ENCODE measurements around the gene ITPKB.

Gene ITPKB

GRCh38 chr1:226732856-226733291 is 6.2 kb downstream of the ITPKB start:
- peak overlapping the region; percentile 25; the same call in 1 of the 2 replicates for H3K4me2 ChIP-seq (ENCODE audit: low read depth, low read length)
- no peaks in the 10 kb centered on the region for H3K9me2 ChIP-seq (replicated peaks; ENCODE audit: insufficient read depth, low read length)
- peaks cover 15% of the 10 kb centered on the region; the same call in 1 of the 2 replicates for H4K20me1 ChIP-seq (ENCODE audit: insufficient read depth, low read length)
- no peak overlapping the region for H2AFZ ChIP-seq (ENCODE audit: low read length)
- no peaks in the 10 kb centered on the region for H3K9me3 ChIP-seq (replicated peaks; ENCODE audit: insufficient read depth, low read length)
- peaks cover 100% of the 10 kb centered on the region for H3K79me2 ChIP-seq (ENCODE audit: low read length)
- H3K4me1 ChIP-seq (ENCODE audit: low read length): peaks cover 43% of the 10 kb centered on the region
- H3K27ac ChIP-seq (ENCODE audit: low read length): no peak overlapping the region
- no peak for TF ChIP-seq CTCF (IDR thresholded peaks at IDR 0.05; ENCODE audit: low read length)
- TF ChIP-seq EZH2phosphoT487 (IDR thresholded peaks at IDR 0.05; ENCODE audit: low read length): no peak
- no peak for TF ChIP-seq EZH2 (optimal IDR thresholded peaks at IDR 0.05; ENCODE audit: low read depth, low read length)
- no peak overlapping the region for H3K9ac ChIP-seq (ENCODE audit: low read length)
- no peaks in the 10 kb centered on the region for H3F3A ChIP-seq (ENCODE audit: insufficient read depth, low read length)
- H3K27me3 ChIP-seq (replicated peaks; ENCODE audit: insufficient read depth, low read length): no peaks in the 10 kb centered on the region
- H3K4me3 ChIP-seq (ENCODE audit: low read length): no peak overlapping the region
- peak; percentile 5 for DNase-seq
- H3K36me3 ChIP-seq (replicated peaks; ENCODE audit: insufficient read depth, low read length): peaks cover 18% of the 10 kb centered on the region

- H3K36me3 ChIP-seq (replicated peaks; ENCODE audit: insufficient read depth, low read length): peaks cover 28% of the 10 kb centered on the region
- no peak overlapping the region for H3K9ac ChIP-seq (ENCODE audit: low read length)
- H3K27me3 ChIP-seq (replicated peaks; ENCODE audit: insufficient read depth, low read length): no peaks in the 10 kb centered on the region
- no peaks in the 10 kb centered on the region for H3F3A ChIP-seq (ENCODE audit: insufficient read depth, low read length)
- no peak for TF ChIP-seq CTCF (IDR thresholded peaks at IDR 0.05; ENCODE audit: low read length)
- TF ChIP-seq EZH2 (optimal IDR thresholded peaks at IDR 0.05; ENCODE audit: low read depth, low read length): no peak
- no peak for TF ChIP-seq EZH2phosphoT487 (IDR thresholded peaks at IDR 0.05; ENCODE audit: low read length)
- no peak overlapping the region for H3K27ac ChIP-seq (ENCODE audit: low read length)
- no peaks in the 10 kb centered on the region for H3K9me2 ChIP-seq (replicated peaks; ENCODE audit: insufficient read depth, low read length)
- H3K4me3 ChIP-seq (ENCODE audit: low read length): no peak overlapping the region
- peaks cover 100% of the 10 kb centered on the region for H3K79me2 ChIP-seq (ENCODE audit: low read length)
- no peak overlapping the region for H2AFZ ChIP-seq (ENCODE audit: low read length)
- no peak for DNase-seq
- no peaks in the 10 kb centered on the region for H3K9me3 ChIP-seq (replicated peaks; ENCODE audit: insufficient read depth, low read length)
- H4K20me1 ChIP-seq (ENCODE audit: insufficient read depth, low read length): peaks cover 17% of the 10 kb centered on the region; the same call in 1 of the 2 replicates
- no peak overlapping the region for H3K4me2 ChIP-seq (ENCODE audit: low read depth, low read length)
- peaks cover 42% of the 10 kb centered on the region for H3K4me1 ChIP-seq (ENCODE audit: low read length)
These were observed 7.7 kb downstream of the ITPKB start for GRCh38 chr1:226731257-226731893.

- Histone ChIP-seq H3K27ac (ENCODE audit: low read length) (no peak overlapping the region), H3K9me2 (replicated peaks; ENCODE audit: insufficient read depth, low read length) (no peaks in the 10 kb centered on the region), H3K4me3 (ENCODE audit: low read length) (no peak overlapping the region), H3K79me2 (ENCODE audit: low read length) (peaks cover 100% of the 10 kb centered on the region), H2AFZ (ENCODE audit: low read length) (no peak overlapping the region), H3K9ac (ENCODE audit: low read length) (no peak overlapping the region), H4K20me1 (ENCODE audit: insufficient read depth, low read length) (peaks cover 19% of the 10 kb centered on the region; the same call in 1 of the 2 replicates), H3K4me1 (ENCODE audit: low read length) (peaks cover 41% of the 10 kb centered on the region), H3K36me3 (replicated peaks; ENCODE audit: insufficient read depth, low read length) (peaks cover 24% of the 10 kb centered on the region), H3F3A (ENCODE audit: insufficient read depth, low read length) (no peaks in the 10 kb centered on the region), H3K4me2 (ENCODE audit: low read depth, low read length) (no peak overlapping the region), H3K9me3 (replicated peaks; ENCODE audit: insufficient read depth, low read length) (no peaks in the 10 kb centered on the region), H3K27me3 (replicated peaks; ENCODE audit: insufficient read depth, low read length) (no peaks in the 10 kb centered on the region)
- DNase-seq: no peak
- TF ChIP-seq CTCF (IDR thresholded peaks at IDR 0.05; ENCODE audit: low read length) (no peak), EZH2phosphoT487 (IDR thresholded peaks at IDR 0.05; ENCODE audit: low read length) (no peak), EZH2 (optimal IDR thresholded peaks at IDR 0.05; ENCODE audit: low read depth, low read length) (no peak)
These were observed 8.2 kb downstream of the ITPKB start for GRCh38 chr1:226730836-226731235.

Data from MM.1S (cell line).